SK-N-DZ (cell line): Measurements from ENCODE around the gene PILRA. TPM values are rescaled to one million over a fixed set of nuclear protein-coding genes. Genes with fewer than 3 reads are reported as not detected.
"Not testable (repeated sequence)": the region's sequence is repeated elsewhere in the genome, so short reads cannot be mapped to it uniquely, and the experiment has no call there.

Experiments used
- DNase-seq: peaks from one replicate; pipeline ENCODE4 v3.0.0-alpha.2; 2015; ENCODE audit warnings: low spot score
- polyA plus RNA-seq, 2 experiments: library from polyadenylated mRNA; depleted of rRNA; stranded (reverse); fragments of >200 nt; gene quantifications; 2 replicates each; pipeline ENCODE4 v1.2.3, GENCODE V29; 2014

The PILRA gene
- 0.32 and 2.1 TPM in 2 replicates for polyA plus RNA-seq (2014; cell fraction: cytosol; rRNA removed)
- 2.4 and 3.6 TPM in 2 replicates for polyA plus RNA-seq (2014; cell fraction: nucleus; rRNA removed)

DNA sequence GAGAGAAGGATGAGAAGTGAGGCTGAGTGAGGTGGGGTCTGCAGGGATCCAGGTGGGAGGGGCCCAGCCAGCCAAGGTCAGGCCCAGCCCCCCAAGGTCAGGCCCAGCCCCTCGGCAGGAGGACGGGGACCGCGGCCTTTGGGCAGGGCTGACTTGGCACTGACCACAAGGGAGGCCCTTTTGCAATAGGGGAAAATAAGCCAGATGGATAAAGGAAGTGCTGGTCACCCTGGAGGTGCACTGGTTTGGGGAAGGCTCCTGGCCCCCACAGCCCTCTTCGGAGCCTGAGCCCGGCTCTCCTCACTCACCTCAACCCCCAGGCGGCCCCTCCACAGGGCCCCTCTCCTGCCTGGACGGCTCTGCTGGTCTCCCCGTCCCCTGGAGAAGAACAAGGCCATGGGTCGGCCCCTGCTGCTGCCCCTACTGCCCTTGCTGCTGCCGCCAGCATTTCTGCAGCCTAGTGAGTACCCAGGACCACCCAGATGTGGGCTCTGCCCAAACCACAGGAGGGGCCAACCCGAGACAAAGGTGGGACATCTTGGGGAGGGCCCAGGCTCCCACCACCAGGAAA is at the start of gene PILRA:
TSS of gene PILRA (plus strand) at position 227 of the 571 bp plus-strand sequence. CDS start at position 397, 170 bp downstream.
- no peak for DNase-seq

- not testable (repeated sequence) for DNase-seq
Observed at GRCh38 chr7:100324194-100324593, 49.1 kb upstream of the PILRA start.

DNA sequence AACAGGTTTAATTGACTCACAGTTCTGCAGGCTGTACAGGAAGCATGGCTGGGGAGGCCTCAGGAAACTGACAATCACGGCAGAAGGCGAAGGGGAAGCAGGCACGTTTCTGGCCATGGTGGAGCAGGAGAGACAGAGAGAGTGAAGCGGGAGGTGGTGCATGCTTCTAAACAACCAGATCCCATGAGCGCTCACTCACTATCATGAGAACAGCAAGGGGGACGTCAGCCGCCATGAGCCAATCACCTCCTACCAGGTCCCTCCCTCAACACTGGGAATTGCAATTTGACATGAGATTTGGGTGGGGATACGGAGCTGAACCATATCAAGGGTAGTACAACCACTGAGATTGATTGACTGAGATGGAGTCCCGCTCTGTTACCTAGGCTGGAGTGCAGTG is 47.6 kb upstream of the PILRA start:
- not testable (repeated sequence) for DNase-seq

- DNase-seq = not testable (repeated sequence)
Observed at GRCh38 chr7:100326914-100327313, 46.4 kb upstream of the PILRA start.

- DNase-seq = peak; percentile 96
Observed at GRCh38 chr7:100335566-100336466, 37.5 kb upstream of the PILRA start.

GRCh38 chr7:100338083-100338696 is 35.1 kb upstream of the PILRA start:
- DNase-seq = not testable (repeated sequence)

DNA sequence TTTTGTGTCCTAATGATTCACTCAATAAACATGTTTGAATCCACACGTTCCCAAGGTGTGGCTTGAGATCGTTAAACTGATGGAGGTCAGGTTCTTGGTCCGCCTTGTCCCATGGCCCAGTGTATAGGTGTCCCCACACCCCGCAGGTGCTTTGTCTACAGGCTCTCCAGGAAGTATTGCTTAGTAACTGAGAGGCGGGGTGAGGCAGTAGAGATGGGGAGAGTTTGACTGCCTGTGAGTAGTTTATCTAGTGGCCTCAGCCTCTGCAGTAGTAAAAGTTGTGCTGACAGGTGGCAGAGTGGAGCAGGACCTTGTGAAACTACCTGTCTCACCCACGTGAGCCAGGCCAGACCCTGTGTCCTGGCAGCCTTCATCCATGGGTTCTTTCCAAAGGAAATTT is 32.0 kb upstream of the PILRA start:
- DNase-seq = peak; percentile 0

- peak; percentile 0 for DNase-seq
Observed at GRCh38 chr7:100342765-100343164, 30.5 kb upstream of the PILRA start.

DNA sequence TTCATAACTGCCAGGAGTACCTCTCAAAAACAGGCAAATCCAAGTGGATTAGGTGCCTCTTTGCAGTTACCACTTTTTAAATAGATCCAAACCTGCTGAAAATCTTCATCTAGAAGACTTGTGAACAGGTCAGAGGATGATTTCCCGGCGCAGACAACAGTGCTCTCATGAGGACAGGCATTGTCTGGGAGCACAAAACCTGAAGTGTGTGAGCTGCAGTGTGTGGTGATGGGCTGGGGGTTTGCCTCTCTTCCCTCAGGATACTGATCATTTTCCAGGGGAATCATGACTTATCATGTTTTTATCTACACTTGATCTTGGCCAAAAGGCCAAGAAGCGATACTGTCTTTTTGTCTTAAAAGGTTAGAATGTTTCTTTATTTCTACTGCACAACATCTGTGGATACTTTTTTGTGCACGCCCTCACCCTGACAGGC is 29.1 kb upstream of the PILRA start:
- peak; percentile 0 for DNase-seq

GRCh38 chr7:100344560-100345287 is 28.6 kb upstream of the PILRA start:
- DNase-seq = peak; percentile 47

DNA sequence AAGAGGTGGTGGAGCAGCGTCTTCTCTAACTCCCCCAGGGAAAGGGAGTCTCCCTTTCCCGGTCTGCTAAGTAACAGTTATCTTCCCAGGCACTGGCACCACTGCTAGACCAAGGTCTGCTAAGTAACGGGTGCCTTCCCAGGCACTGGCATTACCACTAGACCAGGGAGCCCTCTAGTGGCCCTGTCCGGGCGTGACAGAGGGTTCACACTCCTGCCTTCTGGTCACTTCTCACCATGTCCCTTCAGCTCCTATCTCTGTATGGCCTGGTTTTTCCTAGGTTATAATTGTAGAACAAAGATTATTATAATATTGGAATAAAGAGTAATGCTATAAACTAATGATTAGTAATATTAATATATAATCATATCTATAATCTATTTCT is 28.0 kb upstream of the PILRA start:
- peak; percentile 62 for DNase-seq

- DNase-seq = no peak
Observed at GRCh38 chr7:100346921-100347320, 26.4 kb upstream of the PILRA start.

DNA sequence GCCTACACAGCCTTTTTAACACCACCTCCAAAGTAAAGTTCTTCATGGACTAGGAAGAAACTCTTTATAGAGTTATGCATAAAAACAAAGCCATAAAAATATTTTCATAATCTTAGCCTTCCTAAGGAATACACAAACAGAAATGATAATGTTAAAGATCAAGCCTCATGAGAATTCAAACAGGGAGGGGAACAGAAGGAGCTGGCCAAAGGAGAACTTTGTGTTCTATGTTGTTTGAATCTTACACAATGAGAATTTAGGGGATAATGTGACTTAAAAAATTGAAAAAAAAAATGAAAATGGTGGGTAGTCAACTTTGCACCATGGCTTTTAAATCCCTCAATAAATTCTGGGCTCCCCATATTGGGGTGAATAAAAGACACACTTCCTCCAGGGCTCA is 24.5 kb upstream of the PILRA start:
- DNase-seq = no peak

DNA sequence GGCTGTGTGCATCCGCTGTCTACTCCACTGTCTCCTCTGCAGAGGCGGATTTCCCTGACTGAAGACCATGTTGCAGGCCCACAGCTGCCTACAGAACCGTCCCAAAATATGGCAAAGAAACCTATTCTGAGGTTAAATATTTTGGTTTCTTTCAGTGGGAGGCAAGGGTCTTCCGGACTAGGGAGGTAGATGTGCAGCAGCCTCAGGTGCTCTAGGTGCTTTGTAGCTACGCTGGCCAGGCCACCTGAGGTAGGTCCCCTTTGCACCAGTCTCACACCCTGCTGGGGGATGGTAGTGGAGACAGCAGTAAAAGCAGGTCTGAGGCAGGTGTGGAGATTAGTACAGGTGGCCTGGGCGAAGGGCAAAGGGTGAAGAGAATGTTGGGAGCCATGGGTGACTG is 23.5 kb upstream of the PILRA start:
- DNase-seq = no peak

DNA sequence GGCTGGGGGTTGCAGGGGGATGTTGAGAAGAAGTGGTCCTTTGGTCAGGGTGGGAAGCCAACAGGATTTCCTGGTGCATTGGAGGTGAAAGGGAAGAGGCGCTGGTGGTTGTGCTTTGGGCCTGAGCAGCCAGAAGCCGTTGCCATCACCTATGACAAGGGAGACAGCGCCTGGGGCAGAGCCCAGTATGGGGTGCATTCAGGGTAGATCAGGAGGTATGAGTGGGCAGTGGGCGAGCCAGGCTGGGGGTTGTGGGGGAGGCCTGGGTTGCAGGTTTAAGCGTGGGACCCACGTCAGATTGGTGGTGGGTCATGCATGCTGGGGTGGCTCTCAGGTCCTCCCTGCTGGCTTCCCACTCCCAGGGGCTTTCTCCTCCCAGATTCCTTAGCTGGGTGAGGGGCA is 21.6 kb upstream of the PILRA start:
- DNase-seq = no peak

DNA sequence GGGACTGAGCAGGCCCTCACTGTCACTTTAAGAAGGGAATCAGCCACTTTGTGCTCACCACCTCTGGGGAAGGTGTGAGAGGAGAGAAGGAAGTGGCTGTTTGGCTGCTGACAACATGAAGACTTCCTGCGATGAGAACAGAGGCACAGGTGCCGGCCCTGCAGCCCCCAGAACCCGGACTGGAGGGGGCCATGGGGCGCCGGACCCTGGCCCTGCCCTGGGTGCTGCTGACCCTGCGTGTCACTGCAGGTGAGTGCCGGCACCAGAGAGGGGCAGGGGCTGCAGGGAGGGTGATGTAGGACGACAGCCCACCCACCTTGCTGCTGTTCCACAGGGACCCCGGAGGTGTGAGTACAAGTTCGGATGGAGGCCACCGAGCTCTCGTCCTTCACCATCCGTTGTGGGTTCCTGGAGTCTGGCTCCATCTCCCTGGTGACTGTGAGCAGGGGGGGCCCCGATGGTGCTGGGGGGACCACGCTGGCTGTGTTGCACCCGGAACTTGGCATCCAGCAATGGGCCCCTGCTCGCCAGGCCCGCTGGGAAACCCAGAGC is 21.0 kb upstream of the PILRA start:
- not testable (repeated sequence) for DNase-seq

DNA sequence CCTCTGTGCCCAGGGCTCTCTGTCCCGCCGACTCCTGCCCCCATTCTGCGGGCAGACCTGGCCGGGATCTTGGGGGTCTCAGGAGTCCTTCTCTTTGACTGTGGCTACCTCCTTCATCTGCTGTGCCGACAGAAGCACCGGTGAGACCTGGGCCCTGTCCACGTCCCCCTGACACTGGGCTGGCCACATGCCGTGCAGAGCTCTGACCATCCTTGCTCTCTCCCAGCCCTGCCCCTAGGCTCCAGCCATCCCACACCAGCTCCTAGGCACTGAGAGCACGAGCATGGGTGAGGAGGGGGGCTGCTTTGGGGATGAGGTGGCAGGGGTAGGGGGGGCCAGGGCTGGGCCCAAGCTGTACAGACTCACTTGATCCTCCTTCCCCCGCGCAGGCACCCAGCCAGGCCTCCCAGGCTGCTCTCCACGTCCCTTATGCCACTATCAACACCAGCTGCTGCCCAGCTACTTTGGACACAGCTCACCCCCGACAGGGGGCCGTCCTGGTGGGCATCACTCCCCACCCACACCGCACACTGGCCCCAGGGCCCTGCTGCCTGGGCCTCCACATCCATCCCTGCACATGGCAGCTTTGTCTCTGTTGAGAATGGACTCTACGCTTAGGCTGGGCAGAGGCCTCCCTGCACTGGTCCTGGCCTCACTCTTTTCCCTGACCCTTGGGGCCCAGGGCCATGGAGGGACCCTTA is 20.2 kb upstream of the PILRA start:
- DNase-seq = no peak

GRCh38 chr7:100353685-100354330 is 19.5 kb upstream of the PILRA start:
- no peak for DNase-seq

DNA sequence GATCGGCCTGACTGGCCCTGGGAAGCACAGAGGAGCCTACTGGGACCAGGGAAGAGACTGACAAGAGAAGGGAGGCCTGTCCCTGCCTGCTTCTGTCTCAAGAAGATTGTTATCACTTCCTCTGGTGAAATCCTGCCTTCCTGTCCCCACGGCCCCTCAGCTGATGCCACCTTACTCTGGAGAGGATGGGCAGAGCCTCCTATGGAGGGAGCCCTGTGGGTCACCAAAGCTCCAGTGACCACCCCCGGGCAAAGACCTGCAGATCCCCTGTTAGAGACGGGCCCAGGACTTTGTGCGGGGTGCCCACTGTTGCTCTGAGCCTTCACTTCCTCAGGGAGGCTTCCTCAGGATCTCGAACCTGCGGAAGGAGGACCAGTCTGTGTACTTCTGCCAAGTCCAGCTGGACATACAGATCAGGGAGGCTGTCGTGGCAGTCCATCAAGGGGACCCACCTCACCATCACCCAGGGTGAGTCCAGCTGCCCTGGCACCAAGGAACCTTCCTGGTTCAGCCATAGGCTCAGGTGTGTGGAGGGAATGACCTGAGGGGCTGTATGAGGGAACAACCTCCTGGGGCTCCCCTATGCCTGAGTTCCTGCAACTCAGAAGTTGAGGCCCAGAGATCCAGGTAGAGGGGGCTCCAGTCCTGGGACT is 16.7 kb upstream of the PILRA start:
- DNase-seq = no peak

GRCh38 chr7:100357131-100357561 is 16.1 kb upstream of the PILRA start:
- DNase-seq = no peak
